Sigmoid colon (tissue), 4 donors: ENCODE results near the gene S100A6.
A peak's percentile ranks its signal among the peaks of the same experiment; 100 is the strongest.

ENCODE experiments used
- CTCF ChIP-seq, 4 experiments: fragments of 450-650 bp in 3 of 4; fragments of 200-600 bp in 1 of 4; IDR thresholded peaks; one replicate each; pipeline ENCODE4 v1.5.1; 2016 to 2019; ENCODE audit warnings: antibody characterized with exemption in 4 of 4, mild to moderate bottlenecking in 3 of 4, moderate library complexity in 2 of 4
- EP300 ChIP-seq, 4 donors: sonication (generic); formaldehyde crosslinking; IDR thresholded peaks; one replicate each; pipeline ENCODE4 v1.6.1; 2017; ENCODE audit warnings: antibody characterized with exemption in 4 of 4
- POLR2A ChIP-seq, 2 donors: fragments of 450-650 bp; IDR thresholded peaks; one replicate each; pipeline ENCODE4 v1.6.1; 2016; ENCODE audit warnings: antibody characterized with exemption in 2 of 2, mild to moderate bottlenecking in 2 of 2, moderate library complexity in 2 of 2

GRCh38 chr1:153566414-153567371 lies 30.9 kb upstream of the S100A6 start:
- TF ChIP-seq CTCF (IDR thresholded peaks at IDR 0.05) (no peak), POLR2A (IDR thresholded peaks at IDR 0.05) (peak in 1 of 2 donors; percentile 63), EP300 (IDR thresholded peaks at IDR 0.05) (peak in 2 of 4 donors; percentile 64 to 82)
